KMS-11 (cell line): ENCODE results near the gene FCHO2.

Source experiments
- H2AFZ ChIP-seq: fragments of 200-600 bp; sonication (generic); 2 replicates; pipeline ENCODE4 v1.6.1; 2016; ENCODE audit warnings: antibody characterized with exemption, mixed run types, low read depth
- H3K27ac ChIP-seq: fragments of 200-600 bp; sonication (generic); 2 replicates; pipeline ENCODE4 v1.6.1; 2016; ENCODE audit warnings: mild to moderate bottlenecking, mixed run types
- H3K27me3 ChIP-seq: fragments of 200-600 bp; sonication (generic); 2 replicates; pipeline ENCODE4 v1.6.1; 2017; ENCODE audit warnings: mild to moderate bottlenecking, low read depth, mixed run types, moderate library complexity; ENCODE audit not compliant: insufficient read depth
- H3K36me3 ChIP-seq: fragments of 200-600 bp; sonication (generic); 2 replicates; pipeline ENCODE4 v1.6.1; 2017; ENCODE audit warnings: mild to moderate bottlenecking, mixed run types; ENCODE audit not compliant: insufficient read depth
- H3K4me1 ChIP-seq: fragments of 200-600 bp; sonication (generic); 2 replicates; pipeline ENCODE4 v1.6.1; 2016; ENCODE audit warnings: mild to moderate bottlenecking, low read depth, mixed run types; ENCODE audit not compliant: poor library complexity, severe bottlenecking
- H3K4me2 ChIP-seq: fragments of 200-600 bp; sonication (generic); 2 replicates; pipeline ENCODE4 v1.7.0; 2016; ENCODE audit warnings: mild to moderate bottlenecking, mixed run types
- H3K4me3 ChIP-seq: fragments of 200-600 bp; sonication (generic); IDR thresholded peaks from 2 replicates; pipeline ENCODE4 v1.6.1; 2017; ENCODE audit warnings: low read depth, low read length, mixed read lengths; ENCODE audit not compliant: insufficient read depth
- H3K79me2 ChIP-seq: fragments of 200-600 bp; sonication (generic); 2 replicates; pipeline ENCODE4 v1.6.1; 2016; ENCODE audit warnings: low read depth, mixed run types; ENCODE audit not compliant: insufficient read depth
- H3K9ac ChIP-seq: fragments of 200-600 bp; sonication (generic); 2 replicates; pipeline ENCODE4 v1.6.1; 2016; ENCODE audit warnings: mild to moderate bottlenecking, mixed run types
- H4K20me1 ChIP-seq: fragments of 200-600 bp; sonication (generic); 2 replicates; pipeline ENCODE4 v1.6.1; 2016; ENCODE audit warnings: mild to moderate bottlenecking, mixed run types; ENCODE audit not compliant: insufficient read depth
- CTCF ChIP-seq: fragments of 200-600 bp; sonication (generic); conservative IDR thresholded peaks from 2 replicates; pipeline ENCODE4 v1.6.1; 2017; ENCODE audit warnings: low read depth, mild to moderate bottlenecking, antibody characterized with exemption, low read length, moderate library complexity, mixed read lengths

FCHO2 gene

GRCh38 chr5:73120222-73121118, 164.6 kb downstream of the FCHO2 start, which contains the start of gene TMEM171:
TSS of gene TMEM171 (plus strand) at chr5:73120575. CDS start at chr5:73123374, 2,799 bp downstream.
- H3K79me2 ChIP-seq, result no peaks in the 10 kb centered on the region
- no peak within 1 kb of the TSS for H3K4me3 ChIP-seq
- no peak for TF ChIP-seq CTCF
- no peak within 1 kb of the TSS for H2AFZ ChIP-seq
- no peaks in the 10 kb centered on the region for H4K20me1 ChIP-seq
- H3K4me1 ChIP-seq, result peaks cover 30% of the 10 kb centered on the region
- no peak within 1 kb of the TSS for H3K9ac ChIP-seq
- no peak within 1 kb of the TSS for H3K4me2 ChIP-seq
- H3K27ac ChIP-seq, result no peak within 1 kb of the TSS
- H3K36me3 ChIP-seq, result no peaks in the 10 kb centered on the region
- no peaks in the 10 kb centered on the region for H3K27me3 ChIP-seq

DNA sequence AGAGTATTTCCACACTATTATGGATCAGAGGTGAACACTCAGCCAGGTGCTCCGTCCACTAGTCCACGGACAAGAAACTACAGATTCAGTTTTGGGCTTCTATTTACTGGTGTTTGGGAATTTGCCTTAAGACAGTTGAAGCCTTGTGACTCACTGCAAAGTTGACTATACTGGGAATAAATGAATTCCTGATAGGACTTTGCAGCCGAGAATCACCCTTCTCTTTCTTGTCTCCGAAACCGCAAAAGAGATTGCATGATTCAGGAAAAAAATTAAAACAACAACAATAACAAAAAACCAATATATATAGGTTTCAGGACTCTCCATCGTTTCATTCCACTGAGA, 165.2 kb downstream of the FCHO2 start:
- Histone ChIP-seq H3K36me3 (no peaks in the 10 kb centered on the region), H3K4me1 (peaks cover 30% of the 10 kb centered on the region), H4K20me1 (no peaks in the 10 kb centered on the region), H3K4me3 (no peak overlapping the region), H3K79me2 (no peaks in the 10 kb centered on the region), H3K4me2 (no peak overlapping the region), H3K9ac (no peak overlapping the region), H2AFZ (no peak overlapping the region), H3K27me3 (no peaks in the 10 kb centered on the region), H3K27ac (no peak overlapping the region)
- no peak for TF ChIP-seq CTCF

- H3K4me2 ChIP-seq, result peak overlapping the region; percentile 61
- peaks cover 37% of the 10 kb centered on the region for H3K4me1 ChIP-seq
- peak overlapping the region; percentile 24; the same call in 1 of the 2 replicates for H3K27ac ChIP-seq
- H3K9ac ChIP-seq, result no peak overlapping the region
- no peak for TF ChIP-seq CTCF
- no peaks in the 10 kb centered on the region for H3K79me2 ChIP-seq
- H4K20me1 ChIP-seq, result no peaks in the 10 kb centered on the region
- no peaks in the 10 kb centered on the region for H3K36me3 ChIP-seq
- no peaks in the 10 kb centered on the region for H3K27me3 ChIP-seq
- H2AFZ ChIP-seq, result no peak overlapping the region
- H3K4me3 ChIP-seq, result no peak overlapping the region
Measured at GRCh38 chr5:73122875-73123810, 167.3 kb downstream of the FCHO2 start.

GRCh38 chr5:73125289-73125688, 169.4 kb downstream of the FCHO2 start:
- Histone ChIP-seq H3K9ac (no peak overlapping the region), H3K27ac (no peak overlapping the region), H3K4me1 (peaks cover 37% of the 10 kb centered on the region), H3K27me3 (no peaks in the 10 kb centered on the region), H3K4me3 (no peak overlapping the region), H3K79me2 (no peaks in the 10 kb centered on the region), H3K36me3 (no peaks in the 10 kb centered on the region), H3K4me2 (no peak overlapping the region), H4K20me1 (no peaks in the 10 kb centered on the region), H2AFZ (no peak overlapping the region)
- TF ChIP-seq CTCF, result no peak
